Tibial nerve (tissue), 4 donors: ENCODE results near the gene SKIC3. TPM values are rescaled to one million over a fixed set of nuclear protein-coding genes. Genes with fewer than 3 reads are reported as not detected.

ENCODE experiments used
- DNase-seq, 2 donors: peaks; one replicate each; pipeline ENCODE4 v3.0.0-alpha.2; 2019; ENCODE audit warnings: low spot score in 2 of 2
- H3K27ac ChIP-seq, 4 donors: fragments of 200-600 bp; sonication (generic) in 3 of 4; one replicate each; pipeline ENCODE4 v1.5.1; 2017 to 2019; ENCODE audit warnings: mild to moderate bottlenecking in 1 of 4
- H3K27me3 ChIP-seq, 2 donors: fragments of 200-600 bp; sonication (generic) in 1 of 2; one replicate each; pipeline versions ENCODE4 v1.5.1 to v1.6.0; 2017 to 2019
- H3K36me3 ChIP-seq, 3 donors: fragments of 200-600 bp; sonication (generic); one replicate each; pipeline ENCODE4 v1.5.1; 2018 to 2019
- H3K4me1 ChIP-seq, 4 donors: fragments of 200-600 bp; sonication (generic) in 3 of 4; one replicate each; pipeline ENCODE4 v1.5.1; 2017 to 2019
- H3K4me3 ChIP-seq, 4 donors: fragments of 200-600 bp; sonication (generic) in 3 of 4; one replicate each; pipeline ENCODE4 v1.5.1; 2017 to 2019; ENCODE audit warnings: mild to moderate bottlenecking in 1 of 4, moderate library complexity in 1 of 4
- H3K9me3 ChIP-seq, 4 donors: fragments of 200-600 bp; sonication (generic) in 3 of 4; one replicate each; pipeline ENCODE4 v1.5.1; 2017 to 2019
- EP300 ChIP-seq, 2 donors: sonication (generic); formaldehyde crosslinking; IDR thresholded peaks; one replicate each; pipeline ENCODE4 v1.6.1; 2017; ENCODE audit warnings: antibody characterized with exemption in 2 of 2, mild to moderate bottlenecking in 1 of 2
- POLR2A ChIP-seq, 2 donors: fragments of 450-650 bp; IDR thresholded peaks; one replicate each; pipeline ENCODE4 v1.6.1; 2017; ENCODE audit warnings: antibody characterized with exemption in 2 of 2, mild to moderate bottlenecking in 2 of 2, moderate library complexity in 2 of 2
- WGBS, 2 donors: methylation state at CpG; one replicate each; pipeline ENCODE4 v1.1.5; 2018; 5-methylcytosine and 5-hydroxymethylcytosine counted together
- total RNA-seq, 4 donors: library from RNA; depleted of rRNA; stranded (reverse); fragments of >200 nt; gene quantifications; one replicate each; pipeline ENCODE4 v1.1.0, GENCODE V29; 2016
- TF ChIP-seq, protein P1 (sequence below), 5 experiments: fragments of 200-600 bp in 3 of 5; fragments of 450-650 bp in 2 of 5; sonication (generic) in 3 of 5; IDR thresholded peaks; one replicate each; pipeline ENCODE4 v1.5.1; 2016 to 2019; ENCODE audit warnings: antibody characterized with exemption in 5 of 5, mild to moderate bottlenecking in 3 of 5, moderate library complexity in 2 of 5

SKIC3 gene
- total RNA-seq, result 10 to 100 TPM; 52.8 to 83.3 (median 75.0) TPM

DNA sequence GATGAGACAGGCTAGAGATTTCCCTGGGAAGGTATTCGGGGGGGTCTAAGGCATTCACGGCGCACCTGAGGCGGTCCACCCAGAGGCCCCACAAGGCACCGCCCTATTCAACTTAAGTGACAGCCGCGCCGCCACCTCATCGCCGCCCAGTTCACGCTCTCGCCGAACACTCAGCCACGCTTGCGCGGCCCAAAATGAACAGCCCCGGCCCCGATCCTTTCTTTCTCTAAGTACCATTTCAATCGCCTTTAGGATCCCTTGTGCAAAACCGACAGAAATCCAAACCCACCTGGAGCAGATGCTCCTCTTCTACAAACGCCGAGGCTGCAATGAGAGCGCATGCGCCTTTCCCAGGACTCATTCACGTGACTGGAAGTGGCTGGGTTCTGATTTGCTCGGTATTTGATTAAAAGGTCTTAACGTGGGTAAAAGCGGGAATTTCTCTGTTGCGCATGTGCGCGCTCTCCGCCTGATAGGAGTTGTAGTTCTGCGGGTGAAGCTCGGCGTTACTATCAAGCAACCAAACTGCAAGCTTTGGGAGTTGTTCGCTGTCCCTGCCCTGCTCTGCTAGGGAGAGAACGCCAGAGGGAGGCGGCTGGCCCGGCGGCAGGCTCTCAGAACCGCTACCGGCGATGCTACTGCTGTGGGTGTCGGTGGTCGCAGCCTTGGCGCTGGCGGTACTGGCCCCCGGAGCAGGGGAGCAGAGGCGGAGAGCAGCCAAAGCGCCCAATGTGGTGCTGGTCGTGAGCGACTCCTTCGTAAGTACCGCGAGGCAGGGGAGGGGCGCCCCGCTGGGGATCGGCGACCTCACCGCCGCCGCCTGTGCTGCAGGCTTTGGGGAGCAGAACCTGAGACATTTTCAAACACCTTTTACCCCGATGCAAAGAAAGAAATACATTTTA is at the start of gene SKIC3, which contains the start of gene ARSK:
TSS of gene SKIC3 (minus strand) at position 331 of the 902 bp plus-strand sequence. CDS start 7,827 bp downstream, outside the sequence.
TSS of gene ARSK (plus strand) at position 455 of the 902 bp plus-strand sequence. CDS start at position 633, 178 bp downstream.
- H3K27ac ChIP-seq, result peak within 1 kb of the TSS; percentile 32 to 93 (median 86)
- peak within 1 kb of the TSS; percentile 55 to 88 (median 76) for H3K4me3 ChIP-seq
- H3K4me1 ChIP-seq, result peaks cover 0 to 43% (median 17%) of the 10 kb centered on the region in 4 donors
- H3K9me3 ChIP-seq, result no peaks in the 10 kb centered on the region
- DNase-seq, result peak; percentile 90 to 94
- TF ChIP-seq, protein P1, sequence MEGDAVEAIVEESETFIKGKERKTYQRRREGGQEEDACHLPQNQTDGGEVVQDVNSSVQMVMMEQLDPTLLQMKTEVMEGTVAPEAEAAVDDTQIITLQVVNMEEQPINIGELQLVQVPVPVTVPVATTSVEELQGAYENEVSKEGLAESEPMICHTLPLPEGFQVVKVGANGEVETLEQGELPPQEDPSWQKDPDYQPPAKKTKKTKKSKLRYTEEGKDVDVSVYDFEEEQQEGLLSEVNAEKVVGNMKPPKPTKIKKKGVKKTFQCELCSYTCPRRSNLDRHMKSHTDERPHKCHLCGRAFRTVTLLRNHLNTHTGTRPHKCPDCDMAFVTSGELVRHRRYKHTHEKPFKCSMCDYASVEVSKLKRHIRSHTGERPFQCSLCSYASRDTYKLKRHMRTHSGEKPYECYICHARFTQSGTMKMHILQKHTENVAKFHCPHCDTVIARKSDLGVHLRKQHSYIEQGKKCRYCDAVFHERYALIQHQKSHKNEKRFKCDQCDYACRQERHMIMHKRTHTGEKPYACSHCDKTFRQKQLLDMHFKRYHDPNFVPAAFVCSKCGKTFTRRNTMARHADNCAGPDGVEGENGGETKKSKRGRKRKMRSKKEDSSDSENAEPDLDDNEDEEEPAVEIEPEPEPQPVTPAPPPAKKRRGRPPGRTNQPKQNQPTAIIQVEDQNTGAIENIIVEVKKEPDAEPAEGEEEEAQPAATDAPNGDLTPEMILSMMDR (IDR thresholded peaks at IDR 0.05), result peak; percentile 14 to 65 (median 42)
- peak; percentile 85 to 98 for TF ChIP-seq EP300 (IDR thresholded peaks at IDR 0.05)
- peak; percentile 91 for TF ChIP-seq POLR2A (IDR thresholded peaks at IDR 0.05)
- H3K27me3 ChIP-seq, result no peaks in the 10 kb centered on the region
- H3K36me3 ChIP-seq, result peaks cover 0 to 7% (median 0%) of the 10 kb centered on the region in 3 donors
- WGBS, 2 donors, result 0 to 1% methylated on average over 45 to 63 of the region's 63 CpGs

DNA sequence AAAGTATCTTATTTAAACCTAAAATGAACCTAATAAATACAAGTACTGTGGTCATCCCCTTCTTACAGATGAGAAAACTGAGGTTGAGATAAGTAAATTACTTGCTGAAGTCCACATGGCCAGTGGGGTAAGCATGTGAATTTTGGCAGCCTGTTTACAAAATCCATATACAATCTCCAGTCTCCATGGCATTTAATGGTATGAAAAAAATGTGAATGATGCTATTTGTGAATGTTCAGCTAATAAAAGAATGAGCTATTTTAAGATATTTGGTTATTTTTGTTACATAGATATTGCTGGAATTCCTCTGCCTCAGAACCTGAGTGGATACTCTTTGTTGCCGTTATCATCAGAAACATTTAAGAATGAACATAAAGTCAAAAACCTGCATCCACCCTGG is 45.8 kb upstream of the SKIC3 start:
- no peaks in the 10 kb centered on the region for H3K27me3 ChIP-seq
- no peaks in the 10 kb centered on the region for H3K9me3 ChIP-seq
- H3K36me3 ChIP-seq, result peaks cover 0 to 28% (median 0%) of the 10 kb centered on the region in 3 donors
- DNase-seq, result no peak
- TF ChIP-seq, protein P1 (IDR thresholded peaks at IDR 0.05), result no peak
- TF ChIP-seq POLR2A (IDR thresholded peaks at IDR 0.05) (no peak), EP300 (IDR thresholded peaks at IDR 0.05) (no peak)
- no peak overlapping the region for H3K4me3 ChIP-seq
- H3K4me1 ChIP-seq, result no peaks in the 10 kb centered on the region
- no peak overlapping the region for H3K27ac ChIP-seq
- WGBS, 2 donors, result 50 to 53% methylated on average over 1 of the region's 1 CpG

DNA sequence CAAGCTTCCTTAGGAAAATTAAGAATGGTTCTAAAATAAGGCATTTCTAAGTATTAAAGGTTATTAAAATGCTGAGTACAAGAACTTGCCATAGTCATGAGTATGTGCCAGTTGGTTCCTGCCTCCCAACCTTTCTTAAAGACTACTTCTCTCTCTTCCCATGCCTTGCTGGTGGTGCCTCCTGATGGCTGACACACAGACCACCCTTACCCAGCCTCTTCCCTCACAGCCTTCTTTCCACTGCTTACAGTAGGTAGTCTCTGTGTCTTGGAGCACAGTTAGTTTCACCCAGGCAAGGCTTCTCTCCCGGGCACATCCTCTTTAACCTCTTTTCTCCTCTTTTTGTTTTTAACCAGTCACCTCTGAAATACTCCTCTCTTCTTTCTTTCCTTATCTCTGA is 44.5 kb upstream of the SKIC3 start:
- 77 to 88% methylated on average over 1 of the region's 1 CpG for WGBS, 2 donors

DNA sequence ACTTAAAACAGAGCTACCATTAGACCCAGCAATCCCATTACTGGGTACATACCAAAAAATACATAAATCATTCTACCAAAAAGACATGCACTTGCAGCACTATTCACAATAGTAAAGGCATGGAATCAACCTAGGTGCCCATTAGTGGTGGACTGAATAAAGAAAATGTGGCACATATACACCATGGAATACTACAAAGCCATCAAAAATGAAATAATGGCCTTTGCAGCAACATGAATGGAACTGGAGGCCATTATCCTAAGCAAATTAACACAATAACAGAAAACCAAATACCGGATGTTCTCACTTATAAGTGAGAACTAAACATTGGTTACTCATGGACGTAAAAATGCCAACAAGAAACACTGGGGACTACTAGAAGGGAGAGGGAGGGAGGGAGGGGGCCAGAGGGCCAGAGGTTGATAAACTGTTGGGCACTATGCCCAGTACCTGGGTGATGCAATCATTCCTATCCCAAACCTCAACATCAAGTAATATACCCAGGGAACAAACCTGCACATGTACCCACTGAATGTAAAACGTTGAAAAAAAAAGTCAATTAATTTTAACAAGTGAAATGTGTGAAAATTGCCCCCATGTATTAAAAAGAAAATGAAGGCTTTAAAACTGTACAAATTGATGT is 40.6 kb upstream of the SKIC3 start:
- 92 to 93% methylated on average over 3 of the region's 3 CpGs for WGBS, 2 donors
- no peaks in the 10 kb centered on the region for H3K9me3 ChIP-seq
- H3K4me3 ChIP-seq, result no peak overlapping the region
- H3K36me3 ChIP-seq, result peaks cover 0 to under 1% (median 0%) of the 10 kb centered on the region in 3 donors
- TF ChIP-seq EP300 (IDR thresholded peaks at IDR 0.05) (no peak), POLR2A (IDR thresholded peaks at IDR 0.05) (no peak)
- TF ChIP-seq, protein P1 (IDR thresholded peaks at IDR 0.05), result no peak
- H3K27me3 ChIP-seq, result no peaks in the 10 kb centered on the region
- peaks cover 0 to 9% (median 0%) of the 10 kb centered on the region in 4 donors for H3K4me1 ChIP-seq
- no peak for DNase-seq
- H3K27ac ChIP-seq, result no peak overlapping the region

More for the DNA sequence above, 44.5 kb upstream of the SKIC3 start:
- DNase-seq, result no peak
- no peaks in the 10 kb centered on the region for H3K9me3 ChIP-seq
- peaks cover 0 to 25% (median 0%) of the 10 kb centered on the region in 3 donors for H3K36me3 ChIP-seq
- no peaks in the 10 kb centered on the region for H3K27me3 ChIP-seq
- TF ChIP-seq, protein P1 (IDR thresholded peaks at IDR 0.05), result no peak
- TF ChIP-seq EP300 (IDR thresholded peaks at IDR 0.05) (no peak), POLR2A (IDR thresholded peaks at IDR 0.05) (no peak)
- H3K27ac ChIP-seq, result no peak overlapping the region
- H3K4me1 ChIP-seq, result no peaks in the 10 kb centered on the region
- H3K4me3 ChIP-seq, result no peak overlapping the region
